GM21825 (cell line): ENCODE data around the gene CA4.
"Not testable (repeated sequence)": the region's sequence is repeated elsewhere in the genome, so short reads cannot be mapped to it uniquely, and the experiment has no call there.

ENCODE experiments used
- ATAC-seq: cut with Tn5 transposase; IDR thresholded peaks from one replicate; pipeline ENCODE4 v1.9.1; 2021; ENCODE audit warnings: mild to moderate bottlenecking, moderate library complexity; ENCODE audit not compliant: unreplicated experiment

The CA4 gene

GRCh38 chr17:60171753-60172079 is 21.9 kb downstream of the CA4 start:
- no peak for ATAC-seq

DNA sequence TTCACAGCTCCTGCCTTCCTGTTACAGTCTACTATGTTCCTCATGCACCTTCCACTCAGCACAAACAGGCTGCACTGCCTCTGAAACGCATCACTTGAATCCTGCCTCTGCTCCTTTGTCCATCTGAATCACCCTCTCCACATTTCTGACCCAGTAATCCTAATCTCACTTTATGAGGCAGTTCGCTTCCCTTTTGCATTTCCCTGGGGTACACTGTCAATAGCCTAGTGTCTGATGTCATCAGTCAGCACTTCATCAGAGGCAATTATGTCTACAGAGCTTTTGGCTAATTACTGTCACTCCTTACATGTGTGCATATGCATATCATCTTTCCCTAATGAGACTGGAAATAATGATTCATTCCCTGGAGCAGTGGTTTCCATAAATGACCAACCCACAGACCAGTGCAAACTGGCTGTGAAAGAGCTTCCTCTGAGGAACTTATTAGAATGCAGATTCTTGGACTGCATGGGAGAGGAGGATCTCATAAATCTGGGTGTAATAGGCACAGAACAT is 23.6 kb downstream of the CA4 start:
- no peak for ATAC-seq

- ATAC-seq, result no peak
Observed at GRCh38 chr17:60174035-60174434, 24.3 kb downstream of the CA4 start.

DNA sequence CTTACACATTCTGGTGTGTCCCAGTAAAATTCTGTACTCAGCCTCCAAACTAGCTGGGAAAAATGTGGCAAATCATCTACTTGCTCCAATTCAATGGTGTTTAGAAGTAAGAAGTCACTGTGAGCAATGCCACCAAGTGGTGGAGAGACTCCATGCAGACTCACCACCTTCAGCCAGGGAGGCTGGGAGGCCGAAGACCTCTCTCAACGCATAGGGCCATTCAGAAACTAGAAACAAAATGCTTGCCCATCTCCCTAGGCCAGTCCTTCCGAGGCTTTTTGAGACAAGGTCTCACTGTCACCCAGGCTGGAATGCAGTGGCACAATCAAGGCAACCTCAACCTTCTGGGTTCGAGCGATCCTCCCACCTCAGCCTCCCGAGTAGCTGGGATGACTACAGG is 25.0 kb downstream of the CA4 start:
- ATAC-seq, result not testable (repeated sequence)

DNA sequence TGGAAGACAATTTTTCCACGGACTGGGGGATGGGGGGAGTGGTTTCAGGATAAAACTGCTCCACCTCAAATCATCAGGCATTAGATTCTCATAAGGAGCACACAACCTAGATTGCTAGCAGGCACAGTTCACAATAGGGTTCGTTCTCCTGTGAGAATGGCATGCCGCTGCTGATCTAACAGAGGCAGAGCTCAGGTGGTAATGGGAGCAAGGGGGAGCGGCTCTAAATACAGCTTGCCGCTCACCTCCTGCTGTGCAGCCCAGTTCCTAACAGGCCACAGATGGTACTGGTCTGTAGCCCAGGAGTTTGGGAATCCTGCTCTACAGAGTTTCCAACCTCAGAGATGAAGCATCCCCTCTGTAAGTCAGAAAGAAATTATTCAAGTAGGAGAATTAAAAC is 27.0 kb downstream of the CA4 start:
- not testable (repeated sequence) for ATAC-seq

- not testable (repeated sequence) for ATAC-seq
Observed at GRCh38 chr17:60178180-60178579, 28.4 kb downstream of the CA4 start.

DNA sequence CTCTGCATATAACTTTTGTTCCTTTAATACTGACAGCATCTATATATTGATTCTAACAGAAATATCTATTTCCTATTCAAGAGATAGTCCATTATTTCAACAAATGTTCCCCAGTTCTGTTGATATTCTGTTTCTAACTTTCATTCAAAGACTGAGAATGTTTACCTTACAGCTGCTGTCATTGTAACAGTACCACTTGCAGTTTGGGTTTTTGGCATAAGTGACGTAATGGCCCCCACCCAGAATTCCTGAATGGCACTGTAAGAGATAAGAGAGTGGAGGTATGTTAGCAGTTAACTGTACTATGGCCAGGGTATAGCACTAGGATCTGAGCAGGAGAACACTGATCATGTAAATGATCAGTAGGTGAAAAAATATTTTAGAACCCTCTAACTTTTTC is 30.6 kb downstream of the CA4 start:
- ATAC-seq, result not testable (repeated sequence)

DNA sequence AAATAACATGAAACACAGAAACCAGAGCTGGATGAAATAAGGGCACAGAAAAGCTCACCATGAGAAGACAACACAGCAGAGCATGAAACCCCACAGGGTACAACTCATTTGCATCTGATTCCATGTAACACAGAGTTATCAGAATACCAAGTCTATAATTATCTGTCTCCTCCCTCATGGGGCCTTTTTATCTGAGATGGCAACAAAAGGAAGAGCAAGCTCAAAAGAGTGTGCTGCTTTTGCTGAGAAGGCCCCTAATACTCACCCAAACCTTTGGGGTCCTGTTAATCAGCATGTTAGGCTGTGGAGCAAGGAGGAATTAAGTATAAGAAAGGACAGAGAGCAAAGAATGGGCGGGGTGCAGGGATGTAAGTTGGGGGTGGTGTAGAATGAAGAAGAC is 36.6 kb downstream of the CA4 start:
- ATAC-seq, result not testable (repeated sequence)

- not testable (repeated sequence) for ATAC-seq
Observed at GRCh38 chr17:60186846-60187745, 37.3 kb downstream of the CA4 start.

DNA sequence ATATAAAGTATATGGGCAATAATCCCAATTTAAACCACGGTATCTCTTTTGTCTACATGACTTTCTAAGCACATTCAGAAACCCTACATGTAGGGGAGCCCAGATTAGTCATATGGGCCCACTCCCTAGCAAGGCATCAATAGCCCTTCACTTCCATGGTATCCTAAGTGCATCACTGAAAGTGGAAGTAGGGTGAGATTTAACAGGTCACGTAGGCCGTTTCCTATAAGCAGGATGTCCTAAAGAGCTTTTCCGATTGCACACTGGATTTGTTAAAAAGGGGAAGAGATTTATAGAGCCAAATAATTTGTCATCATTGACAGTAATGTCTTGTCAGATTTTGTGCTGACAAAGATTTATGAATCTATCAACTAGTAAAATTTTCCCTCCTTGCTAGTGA is 39.0 kb downstream of the CA4 start:
- no peak for ATAC-seq

DNA sequence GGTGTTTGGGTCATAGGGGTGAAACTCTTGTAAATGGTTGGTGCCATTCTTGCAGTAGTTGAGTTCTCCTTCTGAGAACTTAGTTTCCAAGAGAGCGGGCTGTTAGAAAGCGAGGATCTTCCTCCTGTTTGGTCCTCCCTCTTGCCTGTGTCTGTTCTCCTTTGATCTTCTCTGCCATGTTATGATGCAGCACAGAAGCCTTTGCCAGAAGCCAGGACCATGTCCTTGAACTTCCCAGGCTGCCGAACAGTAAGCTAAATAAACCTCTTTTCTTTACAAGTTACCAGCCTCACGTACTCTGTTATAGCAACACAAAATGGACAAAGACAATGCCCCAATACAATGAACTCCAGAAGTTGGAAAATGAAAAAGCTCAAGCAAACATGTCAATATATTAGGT is 40.3 kb downstream of the CA4 start:
- not testable (repeated sequence) for ATAC-seq

DNA sequence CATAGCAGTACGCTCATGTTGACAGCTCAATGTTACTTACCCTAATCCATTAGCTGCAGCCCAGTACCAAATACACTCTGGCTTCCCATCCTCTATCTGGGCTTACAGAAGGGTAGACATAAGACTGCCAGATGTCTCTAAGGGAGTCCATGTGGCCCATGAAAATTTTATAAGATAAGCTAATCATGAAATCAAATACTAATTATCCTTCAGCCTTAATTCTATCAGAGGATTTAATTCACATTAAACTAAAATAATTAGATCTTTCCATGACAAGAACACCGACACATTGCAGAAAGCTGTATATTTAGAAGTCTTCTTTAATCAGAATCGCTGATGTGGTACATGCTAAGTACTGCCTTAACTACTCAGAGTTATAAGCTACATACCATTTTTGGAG is 43.3 kb downstream of the CA4 start:
- ATAC-seq, result not testable (repeated sequence)

GRCh38 chr17:60193482-60193881 is 43.7 kb downstream of the CA4 start:
- ATAC-seq, result no peak

DNA sequence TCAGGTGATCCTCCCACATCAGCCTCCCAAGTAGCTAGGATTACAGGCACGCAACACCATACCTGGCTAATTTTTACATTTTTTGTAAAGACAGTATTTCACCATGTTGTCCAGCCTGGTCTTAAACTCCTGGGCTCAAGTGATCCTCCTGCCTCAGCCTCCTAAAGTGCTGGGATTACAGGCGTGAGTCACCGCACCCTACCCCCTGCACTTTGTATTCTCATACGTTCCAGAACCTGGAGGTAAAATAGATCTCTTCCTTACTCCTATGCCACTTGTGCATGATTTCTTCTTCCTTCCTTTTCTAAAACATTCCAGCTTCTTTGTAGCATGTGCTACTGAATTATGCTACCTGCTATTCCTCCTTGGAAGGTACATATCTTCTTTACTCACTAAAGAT is 44.4 kb downstream of the CA4 start:
- ATAC-seq, result not testable (repeated sequence)

DNA sequence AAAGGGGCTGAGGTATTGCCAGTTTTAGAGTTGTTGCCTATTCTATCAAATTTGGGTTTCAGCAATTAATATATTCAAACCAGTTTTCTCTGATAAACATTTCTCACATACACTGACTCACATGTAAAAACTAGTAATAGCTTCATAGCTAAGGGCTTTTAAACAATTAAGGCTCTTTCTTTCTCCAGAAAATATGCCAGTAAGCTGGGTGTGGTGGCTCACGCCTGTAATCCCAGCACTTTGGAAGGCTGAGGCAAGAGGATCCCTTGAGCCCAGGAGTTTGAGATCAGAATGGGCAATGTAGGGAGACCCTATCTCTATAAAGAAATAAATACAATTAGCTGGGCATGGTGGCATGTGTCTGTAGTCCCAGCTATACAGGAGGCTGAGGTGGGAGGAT is 48.9 kb downstream of the CA4 start:
- ATAC-seq, result not testable (repeated sequence)

DNA sequence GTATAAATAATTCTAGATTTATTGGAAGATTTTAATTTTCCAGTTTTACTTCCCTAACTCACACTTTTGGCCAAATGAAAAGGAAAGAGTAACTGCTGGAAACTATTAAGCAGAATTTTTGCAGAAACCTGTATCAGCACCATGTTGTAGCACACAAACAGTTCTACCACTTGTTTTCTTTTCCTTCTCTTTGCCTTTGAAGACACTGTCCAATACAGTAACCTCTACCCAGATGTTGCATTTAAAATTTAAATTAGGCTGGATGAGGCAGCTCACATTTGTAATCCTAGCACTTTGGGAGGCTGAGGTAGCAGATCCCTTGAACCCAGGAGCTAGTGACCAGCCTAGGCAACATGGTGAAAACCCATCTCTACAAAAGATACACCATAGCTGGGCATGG is 56.0 kb downstream of the CA4 start:
- ATAC-seq, result not testable (repeated sequence)

GRCh38 chr17:60208302-60208701 is 58.5 kb downstream of the CA4 start:
- not testable (repeated sequence) for ATAC-seq
